ENCODE data around the gene HCN2.
"Not testable (repeated sequence)": the region's sequence is repeated elsewhere in the genome, so short reads cannot be mapped to it uniquely, and the experiment has no call there.

The HCN2 gene

GRCh38 chr19:572140-572742 is 17.4 kb upstream of the HCN2 start, which contains the start of gene BSG:
BSG (plus strand) TSS chr19:572596; CDS start chr19:572635, 39 bp downstream.
- peak; percentile 91 to 95 for DNase-seq

GRCh38 chr19:572743-573518 is 16.8 kb upstream of the HCN2 start:
- DNase-seq = peak in 1 of 2 donors; percentile 21

DNA sequence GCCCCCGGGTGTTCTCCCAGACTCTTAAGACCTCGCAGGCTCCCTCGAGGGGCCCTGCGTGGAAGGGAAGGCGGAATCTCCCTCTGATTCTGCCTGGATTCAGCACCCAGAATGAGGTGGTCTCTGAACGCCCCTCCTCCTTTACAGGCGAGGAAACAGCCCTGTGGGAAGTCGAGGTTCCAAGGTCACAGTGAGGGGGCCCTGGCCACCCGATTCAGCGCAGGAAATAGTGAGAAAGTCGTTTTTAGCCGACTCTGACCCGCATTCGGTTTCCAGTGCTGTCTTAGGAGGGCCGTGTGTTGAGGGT is 16.2 kb upstream of the HCN2 start:
- DNase-seq = no peak

GRCh38 chr19:574658-575526 is 14.8 kb upstream of the HCN2 start:
- peak in 1 of 2 donors; percentile 31 for DNase-seq

- peak in 1 of 2 donors; percentile 30 for DNase-seq
Measured at GRCh38 chr19:575527-576506, 13.9 kb upstream of the HCN2 start.

- DNase-seq = no peak
Measured at GRCh38 chr19:576768-577438, 12.8 kb upstream of the HCN2 start.

DNA sequence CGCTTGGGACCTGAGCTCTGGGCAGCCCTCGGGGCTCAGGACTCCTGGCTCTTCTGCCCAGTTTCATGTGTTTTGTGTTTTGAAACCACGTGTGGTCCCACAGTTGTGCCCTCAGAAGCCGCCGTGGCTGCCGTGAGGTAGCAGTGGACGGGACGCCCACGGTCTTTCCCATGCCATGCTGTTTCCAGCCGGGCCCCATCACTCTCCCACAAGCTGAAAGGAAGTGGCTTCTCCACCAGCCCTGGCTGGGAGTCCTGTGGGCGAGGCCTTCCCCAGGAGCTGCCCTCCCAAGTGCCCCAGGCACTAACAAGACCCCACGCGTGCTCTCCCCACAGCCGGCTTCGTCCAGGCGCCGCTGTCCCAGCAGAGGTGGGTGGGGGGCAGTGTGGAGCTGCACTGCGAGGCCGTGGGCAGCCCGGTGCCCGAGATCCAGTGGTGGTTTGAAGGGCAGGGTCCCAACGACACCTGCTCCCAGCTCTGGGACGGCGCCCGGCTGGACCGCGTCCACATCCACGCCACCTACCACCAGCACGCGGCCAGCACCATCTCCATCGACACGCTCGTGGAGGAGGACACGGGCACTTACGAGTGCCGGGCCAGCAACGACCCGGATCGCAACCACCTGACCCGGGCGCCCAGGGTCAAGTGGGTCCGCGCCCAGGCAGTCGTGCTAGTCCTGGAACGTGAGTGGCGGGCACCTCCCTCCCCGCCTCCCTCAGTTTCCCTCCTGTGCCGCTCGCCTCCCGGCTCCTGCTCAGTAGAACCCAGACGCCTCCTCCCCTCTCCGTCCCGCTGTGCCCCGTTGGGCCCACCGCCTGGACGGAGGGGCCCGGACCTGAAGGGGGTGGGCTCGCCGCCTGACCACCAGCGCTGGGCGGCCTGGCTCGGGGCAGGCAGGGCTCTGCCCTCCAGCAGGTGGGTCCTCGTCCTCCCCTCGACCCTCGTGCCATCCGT is 12.0 kb upstream of the HCN2 start:
- no peak for DNase-seq

- no peak for DNase-seq
Measured at GRCh38 chr19:579111-579841, 10.4 kb upstream of the HCN2 start.

- DNase-seq = no peak
Measured at GRCh38 chr19:579842-580155, 9.9 kb upstream of the HCN2 start.

DNA sequence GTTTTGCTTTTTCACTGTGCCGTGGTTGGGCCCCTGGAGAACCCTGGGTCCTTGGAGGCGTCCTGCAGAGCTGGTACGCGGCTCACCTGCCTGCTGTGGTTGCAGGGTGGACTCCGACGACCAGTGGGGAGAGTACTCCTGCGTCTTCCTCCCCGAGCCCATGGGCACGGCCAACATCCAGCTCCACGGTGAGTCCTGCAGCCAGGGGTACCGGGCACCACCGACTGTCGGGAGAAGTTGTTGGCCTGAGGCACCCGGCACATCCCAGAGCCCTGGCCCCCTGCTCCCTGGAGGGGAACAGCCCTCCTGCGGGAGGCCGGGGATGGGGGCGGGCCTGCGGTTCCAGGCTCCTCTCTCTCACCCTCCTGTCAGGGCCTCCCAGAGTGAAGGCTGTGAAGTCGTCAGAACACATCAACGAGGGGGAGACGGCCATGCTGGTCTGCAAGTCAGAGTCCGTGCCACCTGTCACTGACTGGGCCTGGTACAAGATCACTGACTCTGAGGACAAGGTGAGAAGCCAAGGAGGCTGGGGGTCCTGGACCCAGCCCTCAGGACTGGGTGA is 9.3 kb upstream of the HCN2 start:
- DNase-seq = no peak

DNA sequence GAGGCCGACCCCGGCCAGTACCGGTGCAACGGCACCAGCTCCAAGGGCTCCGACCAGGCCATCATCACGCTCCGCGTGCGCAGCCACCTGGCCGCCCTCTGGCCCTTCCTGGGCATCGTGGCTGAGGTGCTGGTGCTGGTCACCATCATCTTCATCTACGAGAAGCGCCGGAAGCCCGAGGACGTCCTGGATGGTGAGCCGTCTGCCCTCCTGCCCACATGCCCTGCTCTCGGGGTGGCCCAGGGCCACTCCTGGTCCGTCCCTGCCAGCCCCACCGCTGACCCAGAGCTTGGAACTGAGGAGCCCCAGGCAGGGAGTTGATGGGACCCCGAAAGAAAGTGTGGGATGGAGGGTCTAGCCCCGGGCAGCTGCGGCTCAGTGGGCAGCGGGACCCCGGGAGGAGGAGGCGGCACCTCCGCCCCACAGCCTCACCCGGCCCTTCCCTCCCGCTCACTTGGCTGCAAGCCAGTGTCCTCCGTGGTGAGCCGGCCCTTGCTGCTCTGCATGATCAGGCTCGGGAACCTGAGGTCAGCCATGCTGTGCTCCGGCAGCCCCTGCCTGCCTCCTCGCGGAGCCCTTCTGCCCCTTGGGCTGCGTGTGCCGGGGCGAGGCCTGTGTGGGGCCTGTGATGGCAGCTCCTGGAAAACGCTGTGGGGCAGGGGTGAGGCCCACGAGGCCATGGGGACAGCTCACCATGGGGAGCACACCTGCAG is 8.1 kb upstream of the HCN2 start:
- DNase-seq = no peak

DNA sequence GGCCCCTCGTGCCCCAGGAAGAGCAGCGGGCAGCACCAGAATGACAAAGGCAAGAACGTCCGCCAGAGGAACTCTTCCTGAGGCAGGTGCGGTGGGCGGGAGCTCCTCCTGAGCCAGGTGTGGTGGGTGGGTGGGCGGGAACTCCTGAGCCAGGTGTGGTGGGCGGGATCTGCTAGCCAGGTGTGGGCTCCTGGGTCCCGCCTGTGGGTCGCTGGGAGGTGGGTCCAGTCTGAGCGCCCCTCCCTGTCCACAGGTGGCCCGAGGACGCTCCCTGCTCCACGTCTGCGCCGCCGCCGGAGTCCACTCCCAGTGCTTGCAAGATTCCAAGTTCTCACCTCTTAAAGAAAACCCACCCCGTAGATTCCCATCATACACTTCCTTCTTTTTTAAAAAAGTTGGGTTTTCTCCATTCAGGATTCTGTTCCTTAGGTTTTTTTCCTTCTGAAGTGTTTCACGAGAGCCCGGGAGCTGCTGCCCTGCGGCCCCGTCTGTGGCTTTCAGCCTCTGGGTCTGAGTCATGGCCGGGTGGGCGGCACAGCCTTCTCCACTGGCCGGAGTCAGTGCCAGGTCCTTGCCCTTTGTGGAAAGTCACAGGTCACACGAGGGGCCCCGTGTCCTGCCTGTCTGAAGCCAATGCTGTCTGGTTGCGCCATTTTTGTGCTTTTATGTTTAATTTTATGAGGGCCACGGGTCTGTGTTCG is 7.0 kb upstream of the HCN2 start:
- DNase-seq = no peak

- DNase-seq = no peak
Measured at GRCh38 chr19:583198-583967, 6.3 kb upstream of the HCN2 start.

GRCh38 chr19:583968-584239 is 5.8 kb upstream of the HCN2 start:
- no peak for DNase-seq

GRCh38 chr19:584240-585001 is 5.3 kb upstream of the HCN2 start:
- DNase-seq = peak in 1 of 2 donors; percentile 52

- DNase-seq = not testable (repeated sequence)
Measured at GRCh38 chr19:585146-585545, 4.5 kb upstream of the HCN2 start.

DNA sequence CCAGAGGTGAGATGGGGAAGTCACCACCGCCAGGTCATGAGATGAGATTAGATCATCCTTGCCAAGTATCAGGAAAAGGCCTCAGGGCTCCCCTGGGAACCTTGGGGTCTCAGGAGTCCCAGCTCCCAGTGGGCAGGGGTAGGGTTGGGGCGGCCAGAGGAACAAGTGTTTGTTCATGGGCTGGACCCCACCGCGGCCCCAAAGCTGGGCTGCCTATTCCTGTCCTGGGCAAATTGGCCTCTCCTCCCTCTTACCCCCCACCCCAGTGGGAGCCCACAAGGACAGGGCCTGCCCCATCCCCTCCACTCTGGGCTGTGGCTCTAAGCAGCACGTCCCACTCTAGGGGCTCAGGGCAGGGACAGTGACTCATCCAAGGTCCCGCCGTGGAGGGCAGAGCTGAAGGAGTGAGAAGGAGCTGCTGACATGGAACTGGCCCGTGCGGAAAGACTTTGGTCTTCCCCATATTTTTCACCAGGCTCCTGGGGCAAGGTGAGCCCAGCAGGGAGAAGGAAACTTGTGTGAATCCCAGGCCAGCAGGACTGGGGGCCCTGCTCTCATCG is 4.0 kb upstream of the HCN2 start:
- DNase-seq = no peak

Data from hippocampal formation (tissue), 2 donors.